ENCODE data around the gene AGAP2. TPM values are rescaled to one million over a fixed set of nuclear protein-coding genes. Genes with fewer than 3 reads are reported as not detected.

The AGAP2 gene
- polyA plus RNA-seq, 4 donors: 1.1 to 1.8 (median 1.2) TPM

DNA sequence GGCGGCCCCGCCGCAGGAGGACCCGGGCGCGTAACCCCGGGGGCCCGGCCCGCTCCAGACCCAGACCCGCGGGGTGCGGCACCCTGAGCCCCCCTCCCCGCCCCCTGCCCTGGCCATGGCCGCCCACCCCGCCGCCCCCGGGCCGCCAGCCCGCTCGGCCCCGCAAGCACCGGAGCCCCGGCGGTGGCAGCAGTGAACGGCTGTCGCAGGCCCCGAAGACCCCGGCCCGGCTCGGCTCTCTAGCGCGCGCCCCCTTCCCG is 16.6 kb upstream of the AGAP2 start:
- no peak for DNase-seq (ENCODE audit: low read depth in 4 of 4, low spot score in 2 of 4)

DNA sequence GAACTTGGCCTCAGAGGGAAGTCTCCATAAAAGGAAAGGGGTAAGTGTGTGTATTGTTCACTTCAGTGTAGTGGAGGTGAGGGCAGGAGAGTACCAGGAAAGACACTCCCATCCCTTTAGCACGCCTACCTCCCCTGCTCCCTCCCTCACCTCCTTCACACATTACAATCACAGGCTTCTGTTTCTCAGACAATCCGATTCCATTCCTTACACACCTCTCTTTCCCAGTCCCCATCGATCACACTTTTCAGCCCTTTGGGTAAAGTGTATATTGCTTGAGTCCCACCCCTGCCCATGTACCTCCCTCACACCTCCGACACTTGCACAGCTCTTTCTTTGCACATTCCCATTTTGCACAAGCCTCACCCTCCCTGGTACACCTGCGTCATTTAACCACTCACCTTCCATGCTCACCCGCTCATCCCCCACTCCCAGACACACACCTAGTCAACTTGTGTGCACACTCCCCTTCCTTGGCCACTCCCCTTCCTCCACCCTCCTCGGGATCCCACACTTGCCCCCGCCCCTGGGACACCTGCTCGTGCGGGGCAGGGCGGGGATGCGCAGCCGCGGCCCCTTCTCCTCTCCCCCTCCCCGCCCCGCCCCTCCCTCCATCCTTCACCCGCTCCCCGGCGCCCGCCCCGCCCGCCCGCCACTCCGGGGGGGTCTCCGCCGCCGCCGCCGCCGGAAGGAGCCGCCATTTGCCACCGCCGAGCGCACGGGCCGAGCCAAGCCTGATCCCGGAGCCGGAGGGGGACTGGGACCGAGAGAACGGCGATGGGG is 16.1 kb upstream of the AGAP2 start, which contains the start of gene MARCHF9:
TSS of gene MARCHF9 (plus strand) at position 693 of the 783 bp plus-strand sequence. CDS start 426 bp downstream, outside the sequence.
- DNase-seq (ENCODE audit: low read depth in 4 of 4, low spot score in 2 of 4): no peak

DNA sequence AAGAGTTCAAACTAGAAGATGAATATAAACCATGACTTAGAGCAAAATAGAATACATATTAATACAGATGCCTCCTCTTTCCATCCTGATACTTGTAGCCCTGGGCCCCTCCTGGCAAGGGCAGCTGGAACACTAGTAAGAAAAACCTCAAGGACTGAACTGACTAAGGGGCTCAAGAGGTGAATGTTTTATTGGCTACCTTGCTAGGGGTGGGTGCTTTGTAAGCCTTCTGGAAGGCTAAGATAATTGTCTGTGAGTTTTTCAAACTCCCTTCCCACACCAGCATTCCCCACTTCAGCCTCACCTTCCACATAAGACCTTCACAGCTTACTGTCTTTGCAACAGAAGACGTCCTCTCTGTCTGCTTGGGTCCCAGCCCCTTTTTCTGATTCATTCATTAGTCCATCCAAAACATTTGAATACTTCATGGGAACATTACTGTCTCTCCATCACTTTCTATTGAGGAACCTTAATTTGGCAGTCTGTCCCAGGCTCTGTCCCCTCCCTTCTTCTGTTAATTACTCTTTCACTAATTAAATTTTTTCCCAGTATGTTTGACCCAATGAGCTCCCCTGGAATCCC is 15.3 kb upstream of the AGAP2 start:
- DNase-seq (ENCODE audit: low read depth in 4 of 4, low spot score in 2 of 4): no peak

DNA sequence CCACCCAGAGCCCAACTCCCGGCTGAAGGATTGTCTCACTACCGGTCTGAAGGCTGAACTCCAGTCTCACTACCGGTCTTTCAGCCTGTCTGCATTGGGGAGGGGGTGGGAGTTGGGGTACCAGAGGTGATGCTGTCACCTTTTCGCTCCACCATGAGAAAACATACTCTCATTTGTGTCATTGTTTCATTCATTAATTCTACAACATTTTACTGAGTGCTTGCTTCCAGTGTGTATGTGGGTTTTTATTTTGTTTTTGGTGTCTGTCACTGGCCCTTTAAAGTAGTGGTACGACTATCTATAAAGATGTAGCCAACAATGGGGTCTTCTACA is 14.1 kb upstream of the AGAP2 start:
- DNase-seq (ENCODE audit: low read depth in 4 of 4, low spot score in 2 of 4): no peak

DNA sequence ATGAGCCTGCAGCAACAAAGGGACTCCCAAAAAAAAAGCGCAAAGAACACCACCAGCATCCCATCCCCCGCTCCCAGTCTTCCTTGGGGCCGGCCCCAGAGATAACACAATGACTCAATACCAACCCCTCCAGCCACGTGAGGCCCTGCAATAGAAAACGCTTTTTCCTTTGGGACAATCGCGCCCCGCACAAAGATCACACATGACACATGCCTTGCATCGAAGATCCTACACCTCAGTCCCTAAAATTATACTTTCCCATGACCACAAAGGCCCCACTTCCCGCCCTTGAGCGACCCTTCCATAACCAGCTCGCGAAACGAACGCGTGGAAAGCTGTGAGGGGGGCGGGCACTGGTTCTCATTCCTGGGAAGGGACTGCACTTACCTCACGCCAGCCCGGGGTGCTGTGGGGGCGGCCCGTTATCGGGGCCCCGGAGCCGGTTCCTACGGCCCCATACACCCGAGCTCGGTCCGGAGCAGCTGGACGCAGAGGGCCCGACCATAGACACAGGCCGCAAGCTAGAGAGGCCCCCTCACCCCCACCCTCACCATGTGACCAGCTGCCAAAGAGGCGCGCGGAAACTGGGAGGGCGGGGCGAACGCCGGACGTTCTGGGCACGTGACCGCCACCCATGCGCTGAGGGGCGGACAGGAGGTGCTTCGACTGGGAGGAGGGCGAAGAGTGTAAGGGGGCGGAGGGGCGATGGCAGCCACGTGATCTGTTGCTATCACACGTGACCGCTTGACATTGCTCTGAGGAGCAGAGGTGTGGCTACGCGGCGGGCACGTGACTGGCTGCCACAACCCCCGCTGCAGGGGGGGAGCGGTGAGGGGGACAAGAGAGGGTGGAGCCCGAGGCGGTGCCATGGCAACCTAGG is 13.5 kb upstream of the AGAP2 start, which contains the start of gene CDK4:
TSS of gene CDK4 (minus strand) at position 523 of the 880 bp plus-strand sequence. CDS start 593 bp downstream, outside the sequence.
- peak; percentile 86 to 97 (median 96) for DNase-seq (ENCODE audit: low read depth in 4 of 4, low spot score in 2 of 4)

DNA sequence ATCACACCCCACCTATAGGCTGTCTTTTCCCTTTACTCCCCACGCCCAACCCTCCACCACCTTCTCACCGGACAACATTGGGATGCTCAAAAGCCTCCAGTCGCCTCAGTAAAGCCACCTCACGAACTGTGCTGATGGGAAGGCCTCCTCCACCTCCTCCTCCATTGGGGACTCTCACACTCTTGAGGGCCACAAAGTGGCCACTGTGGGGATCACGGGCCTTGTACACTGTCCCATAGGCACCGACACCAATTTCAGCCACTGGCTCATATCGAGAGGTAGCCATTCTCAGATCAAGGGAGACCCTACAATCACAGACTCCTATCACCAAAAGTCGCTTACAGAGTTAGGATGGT is 12.9 kb upstream of the AGAP2 start:
- DNase-seq (ENCODE audit: low read depth in 4 of 4, low spot score in 2 of 4): no peak

DNA sequence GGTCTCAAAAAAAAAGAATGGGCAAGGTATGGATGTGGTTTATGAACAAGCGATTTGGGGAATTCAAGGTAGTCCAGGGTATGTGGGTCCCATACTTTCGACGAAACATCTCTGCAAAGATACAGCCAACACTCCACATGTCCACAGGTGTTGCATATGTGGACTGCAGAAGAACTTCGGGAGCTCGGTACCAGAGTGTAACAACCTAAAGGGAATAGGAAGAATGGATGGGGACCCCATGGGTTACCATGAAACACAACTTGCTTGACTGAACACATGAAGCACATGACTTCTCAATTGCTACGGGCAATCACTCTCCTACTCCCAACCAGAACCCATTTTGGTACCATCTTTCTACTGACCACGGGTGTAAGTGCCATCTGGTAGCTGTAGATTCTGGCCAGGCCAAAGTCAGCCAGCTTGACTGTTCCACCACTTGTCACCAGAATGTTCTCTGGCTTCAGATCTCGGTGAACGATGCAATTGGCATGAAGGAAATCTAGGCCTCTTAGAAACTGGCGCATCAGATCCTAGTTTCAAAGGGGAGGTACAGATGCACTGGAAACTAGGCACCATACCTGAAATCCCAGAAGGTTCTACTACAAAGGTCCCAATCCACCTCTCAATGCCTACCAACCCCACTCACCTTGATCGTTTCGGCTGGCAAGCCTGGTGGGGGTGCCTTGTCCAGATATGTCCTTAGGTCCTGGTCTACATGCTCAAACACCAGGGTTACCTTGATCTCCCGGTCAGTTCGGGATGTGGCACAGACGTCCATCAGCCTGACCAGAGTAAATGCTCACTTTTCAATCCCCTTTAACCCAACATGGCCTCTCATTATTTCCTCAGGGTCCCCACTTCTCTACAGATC is 12.3 kb upstream of the AGAP2 start:
- DNase-seq (ENCODE audit: low read depth in 4 of 4, low spot score in 2 of 4): no peak

DNA sequence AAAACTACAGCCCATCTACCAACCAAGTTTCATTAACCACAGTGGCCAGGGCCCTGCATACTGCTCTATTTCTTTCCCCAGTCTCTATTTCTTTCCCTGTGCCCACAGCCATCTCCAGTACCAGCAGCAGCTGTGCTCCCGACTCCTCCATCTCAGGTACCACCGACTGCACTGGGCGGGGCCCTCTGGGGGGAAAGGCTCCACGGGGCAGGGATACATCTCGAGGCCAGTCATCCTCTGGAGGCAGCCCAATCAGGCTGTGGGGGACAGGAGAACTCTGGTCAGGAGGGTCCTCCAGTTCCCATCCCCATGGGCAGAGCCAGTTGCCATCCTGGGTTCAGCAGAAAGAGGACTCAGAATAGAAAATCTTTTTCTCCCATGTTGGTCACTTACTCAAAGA is 10.5 kb upstream of the AGAP2 start:
- DNase-seq (ENCODE audit: low read depth in 4 of 4, low spot score in 2 of 4): no peak

DNA sequence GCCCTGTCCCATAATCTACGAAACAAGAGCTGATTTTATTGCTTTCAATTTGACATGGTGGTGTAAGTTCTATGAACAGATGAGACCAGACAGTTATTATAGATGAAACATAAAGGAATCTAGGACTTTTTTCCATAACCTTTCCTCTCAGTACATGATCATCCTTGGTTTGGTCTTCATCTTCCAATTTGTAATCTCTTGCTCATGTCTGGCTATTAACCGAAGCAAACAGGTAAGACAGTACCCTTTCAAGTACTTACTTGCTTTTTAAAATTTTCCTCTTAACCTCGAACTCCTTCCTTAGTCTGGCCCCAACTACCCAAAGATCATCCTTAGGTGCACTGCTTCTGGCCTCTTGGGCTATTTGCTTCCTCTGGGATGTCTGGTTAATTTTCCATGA is 7.5 kb upstream of the AGAP2 start:
- no peak for DNase-seq (ENCODE audit: low read depth in 4 of 4, low spot score in 2 of 4)

DNA sequence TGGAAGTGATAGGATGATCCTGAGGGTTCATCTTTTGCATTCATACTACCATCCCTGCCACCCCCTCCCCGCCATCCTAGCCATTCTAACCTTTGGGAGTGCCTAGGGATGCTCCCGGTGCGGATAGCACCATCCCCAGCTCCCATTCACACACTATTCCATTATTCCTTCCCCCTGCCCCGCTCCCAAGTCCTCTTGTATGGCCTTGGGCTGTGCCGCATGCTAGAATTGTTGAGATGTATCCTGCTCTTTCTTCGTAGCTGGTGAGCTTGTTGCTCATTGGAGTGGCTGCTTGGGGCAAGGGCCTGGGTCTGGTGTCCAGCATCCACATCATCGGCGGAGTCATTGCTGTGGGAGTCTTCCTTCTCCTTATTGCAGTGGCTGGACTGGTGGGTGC is 6.9 kb upstream of the AGAP2 start:
- DNase-seq (ENCODE audit: low read depth in 4 of 4, low spot score in 2 of 4): no peak

DNA sequence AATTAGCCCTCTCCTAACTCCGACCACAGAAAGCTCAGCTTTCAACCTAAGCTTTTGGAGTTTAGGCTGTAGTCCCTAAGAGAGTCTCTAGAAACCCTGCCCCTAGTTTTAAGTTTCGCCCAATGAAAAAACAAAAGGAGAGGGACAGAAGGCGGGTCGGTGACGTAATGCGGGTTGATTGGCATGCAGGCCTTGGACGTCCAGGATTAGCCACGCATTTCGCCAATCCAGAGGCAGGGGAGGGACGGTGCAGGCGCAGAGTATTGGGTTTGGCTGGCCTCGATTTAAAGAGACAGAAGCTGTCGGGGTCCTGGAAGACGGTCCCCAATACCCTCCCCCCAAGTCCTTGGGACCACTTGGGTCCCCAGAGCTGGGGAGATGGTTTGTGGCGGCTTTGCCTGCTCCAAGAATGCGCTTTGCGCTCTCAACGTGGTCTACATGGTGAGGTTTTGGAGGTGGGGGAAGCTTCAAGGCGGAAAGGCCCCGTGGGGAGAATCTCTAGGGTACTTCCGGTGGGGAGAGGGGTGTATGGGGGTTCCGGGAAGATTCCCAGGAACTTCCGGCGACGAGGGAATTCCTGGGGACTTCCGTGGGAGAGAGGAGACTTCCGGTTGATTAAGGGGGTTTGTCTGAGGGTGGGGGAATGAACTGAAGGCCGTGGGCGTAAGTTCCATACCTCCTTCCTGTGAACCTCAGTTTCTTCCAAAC is 6.4 kb upstream of the AGAP2 start, which contains the start of gene TSPAN31:
TSS of gene TSPAN31 (plus strand) at position 263 of the 708 bp plus-strand sequence. CDS start at position 379, 116 bp downstream.
- peak; percentile 92 to 98 (median 96) for DNase-seq (ENCODE audit: low read depth in 4 of 4, low spot score in 2 of 4)

DNA sequence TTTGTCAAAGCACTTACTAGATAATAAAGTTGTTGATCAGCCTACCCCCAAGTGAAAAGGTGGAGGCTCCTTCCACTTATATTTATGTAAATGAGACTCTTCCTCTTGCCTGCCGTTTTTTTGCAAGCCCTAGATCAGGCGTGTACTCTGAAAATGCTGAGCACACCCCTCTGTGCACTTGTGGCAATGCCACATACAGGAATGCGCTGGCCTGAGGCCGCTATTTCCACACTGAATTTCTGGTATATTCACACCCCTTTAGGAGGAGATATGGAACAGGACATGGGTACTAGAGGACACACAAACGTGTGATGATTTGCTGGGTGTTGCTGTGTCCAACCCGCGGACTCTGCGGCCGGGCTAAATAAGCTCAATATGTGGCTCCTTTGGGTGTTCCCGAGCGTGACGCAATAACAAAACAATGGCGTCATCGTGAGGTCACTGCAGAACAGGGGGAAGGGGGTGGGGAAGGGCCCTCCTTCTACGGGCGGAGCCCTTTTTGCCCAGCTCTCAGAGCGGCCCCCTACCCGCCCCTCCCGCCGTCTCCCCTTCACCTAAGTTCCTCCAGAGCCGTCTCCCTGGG is 5.7 kb upstream of the AGAP2 start:
- DNase-seq (ENCODE audit: low read depth in 4 of 4, low spot score in 2 of 4): peak in 1 of 4 donors; percentile 75

DNA sequence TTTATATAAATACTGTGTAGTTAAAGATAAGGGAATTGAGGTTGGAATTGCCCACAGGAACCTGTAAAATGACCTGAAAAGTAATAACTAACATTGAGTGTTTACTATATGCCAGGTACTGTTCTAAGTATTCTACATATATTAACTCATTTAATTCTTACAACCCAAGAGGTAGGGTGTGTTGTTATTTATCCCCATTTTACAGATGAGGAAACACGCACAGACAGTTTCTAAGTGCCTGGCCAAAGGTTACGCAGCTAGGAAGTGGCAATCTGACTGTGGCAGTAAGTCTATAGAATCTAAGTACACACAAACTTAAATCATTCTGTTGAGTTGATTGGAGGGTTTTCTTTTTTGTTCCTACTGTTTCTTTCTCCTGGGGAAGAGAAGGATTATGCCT is 5.2 kb upstream of the AGAP2 start:
- no peak for DNase-seq (ENCODE audit: low read depth in 4 of 4, low spot score in 2 of 4)

DNA sequence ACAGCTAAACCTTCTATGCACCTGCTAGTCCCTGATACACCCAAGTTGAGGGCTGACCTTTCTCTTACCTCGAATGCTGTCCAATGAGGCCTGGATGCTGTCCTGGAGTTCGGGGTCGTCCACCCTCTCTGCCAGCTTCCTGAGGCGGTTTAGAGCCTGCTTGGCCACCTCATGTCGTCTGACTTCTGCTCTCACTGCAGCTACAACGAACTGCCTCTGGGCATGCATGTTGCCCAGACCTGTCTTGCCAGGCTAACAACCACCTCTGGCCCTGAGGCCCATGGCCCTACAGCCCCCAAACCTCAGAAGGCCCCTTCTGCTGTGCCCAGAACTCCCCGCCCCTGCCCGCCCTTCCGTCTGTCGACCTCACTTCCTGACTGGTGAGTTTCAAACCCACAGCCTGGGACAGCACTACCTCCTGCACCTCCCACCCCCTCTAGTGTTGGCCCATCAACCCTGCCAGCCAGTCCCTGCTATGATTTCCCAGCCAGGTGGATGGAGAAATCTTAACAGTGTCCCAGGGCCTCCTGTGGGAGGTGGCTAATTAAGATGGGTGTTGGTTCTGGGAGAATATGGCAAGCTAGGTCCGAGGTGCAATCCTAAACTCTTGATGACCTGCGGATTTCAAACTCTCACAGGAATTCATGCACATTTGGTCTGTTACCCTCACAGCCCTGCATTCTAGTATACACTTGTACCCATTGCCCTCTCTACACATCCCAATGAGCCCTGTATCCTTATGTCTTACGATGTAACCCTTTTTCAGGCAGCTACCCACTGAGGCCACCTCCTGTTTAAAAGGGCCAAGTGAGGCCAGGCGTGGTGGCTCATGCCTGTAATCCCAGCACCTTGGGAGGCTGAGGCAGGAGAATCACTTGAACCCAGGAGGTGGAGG is 3.5 kb upstream of the AGAP2 start:
- no peak for DNase-seq (ENCODE audit: low read depth in 4 of 4, low spot score in 2 of 4)

DNA sequence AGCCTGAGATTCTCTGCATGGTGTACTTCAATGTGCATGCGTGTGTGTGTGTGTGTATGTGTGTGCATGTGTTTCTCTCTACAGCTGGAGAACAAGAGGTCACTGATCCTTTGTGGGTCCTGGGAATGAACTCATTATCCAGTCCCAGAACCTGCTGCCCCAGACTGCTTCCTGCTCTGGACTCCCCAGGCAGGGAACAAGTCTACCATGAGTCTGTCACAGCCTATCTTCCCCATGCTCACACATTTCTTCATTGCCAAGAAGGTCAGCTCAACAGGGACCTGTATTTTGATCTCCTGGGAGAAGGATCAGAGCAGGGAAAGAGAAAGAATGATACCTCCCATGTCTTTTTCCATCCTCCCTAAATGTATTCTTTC is 2.9 kb upstream of the AGAP2 start:
- no peak for DNase-seq (ENCODE audit: low read depth in 4 of 4, low spot score in 2 of 4)

DNA sequence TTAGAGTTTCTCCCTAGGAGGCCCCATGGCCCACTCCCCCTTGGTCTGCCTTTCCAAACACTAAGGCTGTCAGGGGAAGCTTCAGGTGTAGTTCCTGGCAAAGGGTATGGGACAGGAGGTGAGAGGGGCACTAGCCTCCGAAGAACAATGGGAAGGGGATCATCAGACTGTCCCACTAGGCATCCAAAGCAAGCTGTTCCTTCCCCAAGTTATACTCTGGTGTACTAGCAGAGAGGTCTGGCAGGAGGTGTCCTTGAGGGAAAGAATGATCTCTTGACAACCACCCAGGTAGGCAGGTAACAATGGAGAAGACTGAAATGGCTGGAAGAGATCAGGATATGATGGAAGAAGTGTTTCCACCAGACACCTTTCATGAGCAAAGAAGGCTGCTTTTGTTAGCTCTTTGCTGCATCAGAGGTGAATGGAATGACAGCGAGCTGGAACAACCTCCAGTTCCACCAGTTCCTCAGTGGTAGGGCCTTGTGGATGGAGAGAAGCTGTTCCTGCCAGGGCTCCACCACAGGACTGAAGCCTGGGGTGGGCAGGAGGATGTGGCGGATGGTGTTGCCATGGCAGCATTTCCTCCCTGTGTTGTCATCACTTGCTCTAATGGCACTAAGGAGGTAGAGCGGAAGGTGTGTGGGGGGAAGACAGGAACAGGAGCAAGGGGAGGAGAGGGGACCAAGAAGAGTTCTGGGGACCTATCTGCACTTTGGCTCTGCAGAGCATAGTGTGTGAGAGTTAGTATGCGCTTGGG is 2.3 kb upstream of the AGAP2 start:
- no peak for DNase-seq (ENCODE audit: low read depth in 4 of 4, low spot score in 2 of 4)

DNA sequence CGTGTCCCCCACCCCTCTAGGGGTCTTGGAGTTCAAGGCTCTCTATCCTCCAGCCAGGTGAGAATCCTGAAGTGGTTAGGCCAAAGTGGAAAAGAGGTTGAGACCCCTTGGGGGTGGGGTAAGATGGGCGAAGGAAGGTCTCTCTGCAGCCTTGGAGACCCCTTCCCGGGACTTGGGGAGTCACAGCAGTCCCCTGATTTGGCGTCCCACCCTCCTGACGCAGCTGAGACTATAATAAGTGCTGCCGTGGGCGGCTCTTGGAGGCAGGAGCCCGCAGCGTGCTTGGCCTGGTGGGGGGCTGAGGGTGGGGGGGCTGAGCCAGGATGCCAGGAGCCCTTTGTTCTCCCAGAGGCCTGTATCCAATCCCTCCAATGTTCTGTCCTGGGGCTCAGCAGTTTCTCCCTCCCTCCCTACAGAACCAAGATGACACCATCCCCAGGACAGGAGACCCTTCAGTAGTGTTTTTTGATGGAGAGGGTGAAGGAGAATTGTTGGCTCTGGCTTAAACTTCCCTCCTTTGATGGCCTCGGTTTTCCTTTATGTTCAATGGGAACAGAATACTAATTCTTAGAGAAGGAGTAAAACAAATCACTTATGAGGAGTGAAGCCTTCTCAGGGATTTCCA is 1.5 kb upstream of the AGAP2 start:
- no peak for DNase-seq (ENCODE audit: low read depth in 4 of 4, low spot score in 2 of 4)
